Esophagus muscularis mucosa (tissue), 4 donors: ENCODE measurements around the gene PTPRD.

ENCODE experiments used
- EP300 ChIP-seq: sonication (generic); formaldehyde crosslinking; IDR thresholded peaks from one replicate; pipeline ENCODE4 v1.6.1; 2017; ENCODE audit warnings: antibody characterized with exemption
- POLR2A ChIP-seq: fragments of 450-650 bp; IDR thresholded peaks from one replicate; pipeline ENCODE4 v1.6.1; 2017; ENCODE audit warnings: antibody characterized with exemption, moderate library complexity, mild to moderate bottlenecking, low read depth
- TF ChIP-seq, protein P1 (sequence below), 3 experiments: fragments of 200-600 bp in 2 of 3; fragments of 450-650 bp in 1 of 3; sonication (generic) in 2 of 3; IDR thresholded peaks; one replicate each; pipeline ENCODE4 v1.5.1; 2017 to 2019; ENCODE audit warnings: antibody characterized with exemption in 3 of 3, mild to moderate bottlenecking in 2 of 3, moderate library complexity in 1 of 3

DNA sequence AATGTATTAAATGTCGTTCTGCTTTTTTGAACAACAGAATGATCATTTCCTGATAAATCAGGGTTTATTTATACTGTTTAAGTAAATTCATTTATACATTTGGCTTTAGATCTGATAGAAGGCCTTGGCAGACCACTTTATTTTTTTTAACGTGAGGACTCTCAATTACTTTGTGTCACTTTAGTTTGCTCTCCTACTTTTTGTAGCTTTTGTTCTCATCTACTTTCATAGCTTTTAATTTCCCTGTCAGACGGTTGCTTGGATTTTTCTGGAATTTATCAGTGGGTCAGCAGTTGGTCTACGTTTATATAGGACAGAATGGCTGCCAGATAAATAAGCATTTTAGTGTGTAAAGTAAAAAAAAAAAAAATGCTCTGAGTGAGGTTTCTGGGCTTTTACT lies 1910.9 kb downstream of the PTPRD start:
- TF ChIP-seq, protein P1, sequence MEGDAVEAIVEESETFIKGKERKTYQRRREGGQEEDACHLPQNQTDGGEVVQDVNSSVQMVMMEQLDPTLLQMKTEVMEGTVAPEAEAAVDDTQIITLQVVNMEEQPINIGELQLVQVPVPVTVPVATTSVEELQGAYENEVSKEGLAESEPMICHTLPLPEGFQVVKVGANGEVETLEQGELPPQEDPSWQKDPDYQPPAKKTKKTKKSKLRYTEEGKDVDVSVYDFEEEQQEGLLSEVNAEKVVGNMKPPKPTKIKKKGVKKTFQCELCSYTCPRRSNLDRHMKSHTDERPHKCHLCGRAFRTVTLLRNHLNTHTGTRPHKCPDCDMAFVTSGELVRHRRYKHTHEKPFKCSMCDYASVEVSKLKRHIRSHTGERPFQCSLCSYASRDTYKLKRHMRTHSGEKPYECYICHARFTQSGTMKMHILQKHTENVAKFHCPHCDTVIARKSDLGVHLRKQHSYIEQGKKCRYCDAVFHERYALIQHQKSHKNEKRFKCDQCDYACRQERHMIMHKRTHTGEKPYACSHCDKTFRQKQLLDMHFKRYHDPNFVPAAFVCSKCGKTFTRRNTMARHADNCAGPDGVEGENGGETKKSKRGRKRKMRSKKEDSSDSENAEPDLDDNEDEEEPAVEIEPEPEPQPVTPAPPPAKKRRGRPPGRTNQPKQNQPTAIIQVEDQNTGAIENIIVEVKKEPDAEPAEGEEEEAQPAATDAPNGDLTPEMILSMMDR (IDR thresholded peaks at IDR 0.05) = no peak
- TF ChIP-seq POLR2A (no peak), EP300 (no peak)
